Glomerular endothelial cell (primary cell): ENCODE measurements around the gene CHST7. TPM values are rescaled to one million over a fixed set of nuclear protein-coding genes. Genes with fewer than 3 reads are reported as not detected.

Experiments
- DNase-seq: peaks from one replicate; pipeline ENCODE4 v3.0.0-alpha.2; 2011; ENCODE audit warnings: low read depth, low spot score; ENCODE audit errors: extremely low read depth
- total RNA-seq: library from RNA; depleted of rRNA; stranded (reverse); fragments of >200 nt; gene quantifications from 2 replicates; pipeline ENCODE4 v1.2.3, GENCODE V29; 2015

Gene CHST7
- total RNA-seq, 1 donor from 2014 or later: 35.4 TPM

GRCh38 chrX:46643636-46644035, 70.1 kb downstream of the CHST7 start:
- DNase-seq: no peak

- DNase-seq: no peak
Observed at GRCh38 chrX:46645614-46646013, 72.0 kb downstream of the CHST7 start.

- DNase-seq: no peak
Observed at GRCh38 chrX:46647251-46647650, 73.7 kb downstream of the CHST7 start.

Other genes starting within 250 kb of the CHST7 start
- 6.1 and 7.1 TPM in 2 replicates for gene ZNF674, start 28.3 kb upstream of the CHST7 start, total RNA-seq
- 7.1 and 7.5 TPM in 2 replicates for gene SLC9A7, start 185.4 kb downstream of the CHST7 start, total RNA-seq